Nephron (organoid): ENCODE measurements around the gene CARMIL1.

Experiments
- H3K27ac Mint-ChIP-seq, 3 experiments: 2 replicates each; pipeline ENCODE4 v1.8.0; 2020; ENCODE audit warnings: mixed read lengths in 3 of 3, mild to moderate bottlenecking in 2 of 3, moderate library complexity in 1 of 3
- H3K27me3 Mint-ChIP-seq: 2 replicates; pipeline ENCODE4 v1.8.0; 2021; ENCODE audit warnings: low read depth, mild to moderate bottlenecking, moderate library complexity, mixed read lengths
- H3K36me3 Mint-ChIP-seq: 2 replicates; pipeline ENCODE4 v1.8.0; 2020; ENCODE audit warnings: low read depth, mixed read lengths
- H3K4me1 Mint-ChIP-seq: 2 replicates; pipeline ENCODE4 v1.8.0; 2020; ENCODE audit warnings: mixed read lengths
- H3K4me3 Mint-ChIP-seq, 3 experiments: 2 replicates each; pipeline ENCODE4 v1.8.0; 2020; ENCODE audit warnings: mild to moderate bottlenecking in 3 of 3, mixed read lengths in 3 of 3, moderate library complexity in 2 of 3
- H3K9me3 Mint-ChIP-seq: 2 replicates; pipeline ENCODE4 v1.8.0; 2020; ENCODE audit warnings: mixed read lengths
- CTCF ChIP-seq, 3 experiments: fragments of 200-600 bp; sonication (generic); IDR thresholded peaks; one replicate each; pipeline ENCODE4 v1.5.0; 2021; ENCODE audit warnings: antibody characterized with exemption in 3 of 3; ENCODE audit not compliant: unreplicated experiment in 3 of 3

Gene CARMIL1

DNA sequence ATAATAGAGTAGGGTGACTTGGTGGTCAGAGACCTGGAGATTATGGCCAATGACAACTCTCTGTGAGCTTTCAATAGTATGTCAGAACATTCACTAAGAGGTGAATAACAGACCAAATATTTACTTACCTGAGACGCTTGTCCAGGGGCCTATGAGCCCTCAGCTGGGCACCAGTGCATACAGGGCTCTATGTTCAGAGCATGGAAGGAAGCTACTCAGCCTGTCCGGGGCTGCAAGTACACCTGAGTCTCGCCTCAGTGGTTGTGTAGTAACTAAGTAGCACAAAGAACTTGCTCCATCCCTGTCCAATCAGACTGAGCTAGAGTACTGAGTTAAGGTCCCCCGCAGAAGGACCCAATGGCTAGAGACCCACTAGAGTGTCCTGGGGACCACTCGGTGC is 361.3 kb downstream of the CARMIL1 start:
- H3K9me3 Mint-ChIP-seq: no peaks in the 10 kb centered on the region
- peak overlapping the region in 1 of 3 experiments; percentile 21 for H3K27ac Mint-ChIP-seq
- peaks cover 6% of the 10 kb centered on the region for H3K4me1 Mint-ChIP-seq
- H3K27me3 Mint-ChIP-seq: peaks cover 19% of the 10 kb centered on the region
- no peak overlapping the region for H3K4me3 Mint-ChIP-seq
- no peaks in the 10 kb centered on the region for H3K36me3 Mint-ChIP-seq
- no peak for TF ChIP-seq CTCF (IDR thresholded peaks at IDR 0.05; ENCODE audit: unreplicated experiment in 3 of 3)

GRCh38 chr6:25640891-25641290 is 361.7 kb downstream of the CARMIL1 start:
- Mint-ChIP-seq H3K27ac (peak overlapping the region in 1 of 3 experiments; percentile 11), H3K9me3 (no peaks in the 10 kb centered on the region), H3K4me1 (peaks cover 6% of the 10 kb centered on the region), H3K4me3 (no peak overlapping the region), H3K36me3 (no peaks in the 10 kb centered on the region), H3K27me3 (peaks cover 23% of the 10 kb centered on the region)
- no peak for TF ChIP-seq CTCF (IDR thresholded peaks at IDR 0.05; ENCODE audit: unreplicated experiment in 3 of 3)

DNA sequence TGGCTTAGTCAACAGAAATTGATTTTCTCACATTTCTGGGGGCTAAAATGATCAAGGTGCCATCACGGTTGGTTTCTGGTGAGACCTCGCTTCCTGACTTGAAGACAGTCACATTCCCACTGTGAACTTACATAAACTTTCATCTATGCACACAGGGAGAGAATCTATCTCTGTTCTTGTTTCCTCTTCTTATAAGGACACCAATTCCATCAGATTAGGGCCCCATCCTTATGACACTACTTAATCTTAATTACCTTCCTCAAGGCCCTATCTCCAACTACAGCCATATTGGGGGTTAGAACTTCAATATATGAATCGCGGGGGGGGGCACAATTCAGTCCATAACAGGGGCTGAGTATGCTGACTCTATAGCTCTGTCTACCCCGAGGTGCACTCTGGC is 362.2 kb downstream of the CARMIL1 start:
- Mint-ChIP-seq H3K9me3 (no peaks in the 10 kb centered on the region), H3K36me3 (no peaks in the 10 kb centered on the region), H3K4me3 (no peak overlapping the region), H3K4me1 (peaks cover 6% of the 10 kb centered on the region), H3K27ac (peak overlapping the region in 1 of 3 experiments; percentile 82), H3K27me3 (peaks cover 27% of the 10 kb centered on the region)
- no peak for TF ChIP-seq CTCF (IDR thresholded peaks at IDR 0.05; ENCODE audit: unreplicated experiment in 3 of 3)

DNA sequence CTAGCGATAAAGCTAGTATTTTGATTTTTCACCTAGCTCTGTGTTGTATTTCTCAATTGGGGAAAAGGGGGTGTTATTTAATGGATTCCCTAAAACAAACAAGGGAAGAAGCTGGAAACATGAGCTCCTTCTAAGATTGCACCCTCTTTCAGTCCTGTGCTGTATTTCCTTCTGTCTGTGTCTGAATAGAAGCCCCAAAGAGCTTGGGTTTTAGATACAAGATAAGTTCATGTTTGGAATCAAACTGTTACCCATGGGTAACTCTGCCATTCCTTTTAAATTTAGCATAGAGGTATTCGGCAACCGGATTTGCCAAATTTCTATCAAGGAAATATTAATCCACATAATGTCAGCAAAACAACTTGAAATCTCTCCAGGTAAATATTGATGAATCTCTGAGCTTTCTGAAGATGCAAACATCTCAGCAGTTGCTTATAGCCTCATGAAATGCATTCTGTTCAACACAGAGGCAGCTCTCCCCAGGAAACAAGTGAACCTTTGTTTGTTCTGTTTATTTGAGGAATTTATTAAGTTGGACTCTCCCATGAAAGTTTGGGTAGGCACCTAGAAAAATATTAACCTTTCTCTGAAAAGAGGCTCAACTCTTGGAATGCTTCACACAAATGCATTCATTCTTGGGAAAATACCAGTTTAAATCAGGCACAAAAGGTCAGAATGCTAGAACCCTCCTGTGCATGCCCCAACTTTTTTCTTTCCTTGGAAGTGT is 362.9 kb downstream of the CARMIL1 start:
- no peak for TF ChIP-seq CTCF (IDR thresholded peaks at IDR 0.05; ENCODE audit: unreplicated experiment in 3 of 3)
- Mint-ChIP-seq H3K4me3 (no peak overlapping the region), H3K4me1 (peaks cover 6% of the 10 kb centered on the region), H3K27ac (peak overlapping the region; percentile 35 to 82 (median 71)), H3K36me3 (no peaks in the 10 kb centered on the region), H3K27me3 (peaks cover 27% of the 10 kb centered on the region), H3K9me3 (no peaks in the 10 kb centered on the region)

GRCh38 chr6:25642667-25643328 is 363.6 kb downstream of the CARMIL1 start:
- Mint-ChIP-seq H3K4me1 (peaks cover 6% of the 10 kb centered on the region), H3K9me3 (no peaks in the 10 kb centered on the region), H3K36me3 (no peaks in the 10 kb centered on the region), H3K27me3 (peaks cover 31% of the 10 kb centered on the region), H3K4me3 (no peak overlapping the region), H3K27ac (peak overlapping the region; percentile 35 to 82 (median 71))
- TF ChIP-seq CTCF (IDR thresholded peaks at IDR 0.05; ENCODE audit: unreplicated experiment in 3 of 3): no peak
